ENCODE measurements around the gene UBR2.

- TF ChIP-seq CTCF (IDR thresholded peaks at IDR 0.05): no peak
- TF ChIP-seq POLR2A (IDR thresholded peaks at IDR 0.05): no peak
Observed at GRCh38 chr6:42740725-42741124, 176.9 kb downstream of the UBR2 start.

Measured in thyroid gland (tissue), 4 donors.